NCI-H510A treated with DMSO at 0.1 percent for 48 hours (cell line): ENCODE data around the gene IL17A.
"Not testable (repeated sequence)": the region's sequence is repeated elsewhere in the genome, so short reads cannot be mapped to it uniquely, and the experiment has no call there.

ENCODE experiments used
- DNase-seq: peaks from one replicate; lab custom pipeline; 2025; lab: John Stamatoyannopoulos, UW

The IL17A gene

DNA sequence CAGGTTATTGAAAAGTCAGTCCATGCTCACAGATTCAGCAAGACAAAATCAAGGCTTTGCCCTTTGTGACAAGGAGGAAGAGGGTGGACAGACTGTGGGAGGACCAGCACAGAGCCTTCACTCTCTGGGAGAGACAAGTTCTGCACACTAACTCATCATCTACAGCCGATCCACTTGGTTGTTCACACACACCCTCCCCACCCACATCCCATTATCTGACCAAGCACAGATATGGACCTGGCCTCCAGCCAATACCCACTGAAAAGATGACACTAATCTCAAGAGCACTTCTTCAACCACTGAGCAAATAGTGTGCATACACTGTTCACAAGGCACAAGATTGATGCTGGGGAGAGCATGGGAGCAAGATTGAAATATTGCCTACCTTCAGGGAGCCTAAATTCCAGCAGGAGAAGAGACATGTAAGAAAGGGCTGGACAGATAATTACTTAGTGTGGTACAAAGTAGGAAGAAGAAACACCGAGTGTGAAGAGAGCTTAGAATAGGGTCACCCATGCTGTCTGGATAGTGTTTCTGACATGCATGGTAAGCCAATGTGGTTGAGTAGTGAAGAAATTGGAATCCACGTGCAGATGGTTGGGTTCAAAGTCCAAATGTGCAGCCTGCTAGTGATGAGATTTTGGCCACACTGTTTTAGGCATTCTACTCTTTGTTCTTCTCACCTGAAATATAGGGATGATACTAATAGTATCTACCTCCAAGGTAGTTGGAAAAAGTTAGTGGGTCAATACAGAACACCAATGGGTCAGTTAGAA, 21.7 kb upstream of the IL17A start:
- DNase-seq, result peak; percentile 67

DNA sequence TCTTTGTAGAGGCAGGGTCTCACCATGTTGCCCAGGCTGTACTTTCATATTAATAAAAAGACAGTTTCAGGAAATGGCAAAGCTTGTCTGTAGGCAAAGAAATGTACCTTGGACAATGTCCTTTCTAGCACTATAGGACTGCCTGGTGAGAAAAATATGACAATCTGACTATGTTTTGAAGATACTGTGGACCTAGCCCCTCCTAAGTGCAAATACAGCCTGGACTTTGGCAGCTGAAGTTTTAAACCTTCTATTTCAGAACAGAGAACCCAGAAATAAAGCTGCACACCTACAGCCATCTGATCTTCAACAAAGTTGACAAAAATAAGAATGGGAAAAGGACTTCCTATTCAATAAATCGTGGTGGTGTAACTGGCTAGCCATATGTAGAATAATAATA, 18.9 kb upstream of the IL17A start:
- no peak for DNase-seq

DNA sequence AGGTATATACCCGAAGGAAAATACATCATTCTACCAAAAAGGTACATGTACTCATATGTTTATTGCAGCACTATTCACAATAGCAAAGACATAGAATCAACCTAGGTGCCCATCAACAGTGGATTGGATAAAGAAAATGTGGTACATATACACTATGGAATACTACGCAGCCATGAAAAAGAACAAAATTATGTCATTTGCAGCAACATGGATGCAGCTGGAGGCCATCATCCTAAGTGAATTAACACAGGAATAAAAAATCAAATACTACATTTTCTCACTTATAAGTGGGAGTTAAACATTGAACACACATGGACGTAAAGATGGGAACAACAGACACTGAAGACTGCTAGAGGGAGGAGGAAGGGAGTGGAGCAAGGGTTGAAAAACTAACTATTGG, 17.8 kb upstream of the IL17A start:
- DNase-seq, result not testable (repeated sequence)

DNA sequence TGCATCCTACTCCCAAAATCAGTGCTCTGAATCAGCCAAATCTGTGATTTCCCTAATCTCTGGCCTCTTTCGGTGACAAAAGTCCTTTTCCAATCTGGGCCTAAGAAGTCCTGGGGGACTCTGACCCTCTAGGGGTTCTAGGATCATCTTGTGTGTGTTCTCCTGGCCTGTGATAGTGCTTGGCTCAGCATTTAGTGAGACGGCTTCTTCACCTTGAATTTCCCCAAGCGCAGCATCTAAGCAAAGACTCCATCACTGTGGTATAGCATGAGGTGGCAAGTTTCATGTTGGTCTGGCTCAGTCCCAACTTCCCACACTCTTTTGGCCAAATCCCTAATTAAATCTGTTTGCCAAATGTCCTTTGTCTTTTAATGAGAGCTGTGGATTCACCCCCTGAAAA, 12.1 kb upstream of the IL17A start:
- DNase-seq, result no peak

DNA sequence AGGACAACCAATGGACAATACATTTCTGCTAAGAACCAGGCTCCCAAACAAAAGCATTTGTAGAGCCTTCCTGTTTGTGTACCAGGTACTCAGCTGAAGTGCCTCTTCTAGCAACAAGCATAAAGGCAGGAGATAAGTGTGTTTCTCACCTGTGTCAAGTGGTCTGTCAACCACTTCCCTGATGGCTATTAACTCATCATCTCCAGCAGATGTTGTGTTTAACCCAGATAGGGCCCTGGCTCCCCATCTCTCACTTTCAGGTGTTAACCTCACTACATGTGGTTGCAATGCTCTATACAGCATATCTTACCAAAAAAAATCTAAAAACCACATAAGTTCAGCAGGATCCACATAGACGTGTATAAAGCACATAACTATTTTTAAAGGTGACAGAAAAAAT, 9.6 kb upstream of the IL17A start:
- peak; percentile 99 for DNase-seq

DNA sequence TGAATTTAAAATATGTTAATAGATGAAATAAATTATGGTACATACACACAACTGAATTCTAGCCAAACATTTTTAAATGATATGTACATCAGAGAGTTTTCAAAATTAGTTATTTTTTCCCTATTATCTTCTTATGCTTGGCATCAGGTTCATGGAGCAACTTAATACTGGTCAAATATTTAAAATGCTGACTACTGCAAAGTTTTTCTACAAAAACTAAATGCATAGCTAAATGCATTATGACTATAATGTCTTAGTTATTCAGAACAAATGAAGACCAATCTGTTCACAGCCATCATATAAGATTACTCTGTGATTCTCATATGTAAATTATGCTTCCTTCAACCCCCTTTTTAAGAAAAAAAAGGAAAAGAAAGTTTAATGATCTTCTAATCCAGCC, 8.2 kb upstream of the IL17A start:
- DNase-seq, result no peak

DNA sequence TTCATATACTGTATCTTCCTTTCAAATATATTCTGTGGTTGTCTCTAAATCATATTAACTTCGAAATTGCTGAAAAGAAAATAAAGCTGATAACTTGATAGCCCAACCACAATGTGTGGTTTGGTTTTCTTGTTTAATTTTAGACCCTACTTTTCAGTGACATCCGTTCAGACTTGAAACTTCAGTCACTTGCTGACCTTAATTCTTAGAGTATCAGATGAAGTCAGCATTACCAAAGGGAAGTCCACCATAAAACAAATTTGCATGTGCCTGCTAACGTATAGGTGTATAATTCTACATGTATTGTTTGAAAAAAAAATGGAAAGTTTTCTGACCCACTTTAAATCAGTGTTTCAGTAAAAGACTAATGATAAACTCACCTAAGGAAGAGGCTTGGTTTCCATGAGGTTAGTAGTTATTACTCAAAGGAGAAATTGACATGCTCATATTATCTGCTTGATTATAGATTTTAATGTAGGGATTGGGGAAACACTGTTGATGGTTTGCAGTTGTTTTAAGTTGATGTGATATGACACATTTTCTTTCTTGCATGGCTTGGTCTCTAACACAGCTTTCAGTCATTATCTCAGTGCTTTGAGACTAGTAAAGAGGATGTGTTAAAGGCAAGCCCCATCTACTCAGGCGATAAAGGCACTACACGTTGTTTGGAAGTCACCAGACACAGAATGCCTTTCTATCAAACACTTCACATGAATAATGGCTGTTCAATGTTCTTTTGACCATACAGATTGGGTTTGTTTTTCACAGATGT, 5.2 kb upstream of the IL17A start:
- DNase-seq, result no peak

DNA sequence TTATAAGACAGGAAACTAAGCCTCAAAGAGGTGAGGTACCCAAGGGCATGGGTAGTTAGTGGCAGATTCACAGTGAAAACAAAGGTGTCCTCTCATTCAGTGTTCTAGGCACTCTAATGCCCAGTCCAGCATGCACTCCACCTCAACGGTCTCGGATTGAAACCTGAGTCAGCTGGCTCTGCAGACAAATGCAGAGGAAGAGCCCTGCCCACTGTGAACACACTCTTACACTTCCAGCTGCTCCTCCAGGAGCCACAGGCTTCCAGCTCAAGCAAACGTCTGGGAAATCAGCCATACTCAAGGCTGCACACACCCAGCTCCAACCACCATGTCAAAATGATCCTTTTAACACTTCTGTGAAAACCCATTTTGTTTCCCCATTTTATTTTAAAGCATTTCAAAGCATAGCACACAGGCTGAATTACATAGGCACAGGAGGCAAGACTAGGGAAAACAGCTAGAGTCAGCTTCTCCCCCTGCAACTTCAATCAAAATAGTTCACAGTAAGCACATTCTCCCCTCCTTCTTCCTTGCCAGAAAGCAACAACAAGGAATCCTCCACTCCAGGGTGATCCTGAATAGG, 3.0 kb upstream of the IL17A start:
- peak; percentile 32 for DNase-seq

DNA sequence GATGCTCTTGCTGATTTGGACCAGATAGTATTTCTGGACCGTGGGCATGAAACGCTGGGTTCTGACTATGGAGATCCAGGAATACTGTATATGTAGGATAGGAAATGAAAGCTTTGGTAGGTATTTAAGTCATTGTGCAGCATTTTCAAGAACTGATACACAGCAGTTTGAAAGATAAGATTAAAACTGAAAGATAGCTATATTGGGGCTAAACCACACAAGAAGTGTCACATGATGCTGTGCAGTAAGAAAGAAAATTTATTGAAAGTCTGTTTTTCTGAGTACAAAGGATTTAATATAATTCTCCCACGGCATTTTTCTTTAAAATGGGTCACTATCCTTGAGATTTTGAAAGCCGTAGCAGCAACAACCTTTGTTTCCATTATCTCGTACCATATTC, 305 bp downstream of the IL17A start:
- no peak for DNase-seq

DNA sequence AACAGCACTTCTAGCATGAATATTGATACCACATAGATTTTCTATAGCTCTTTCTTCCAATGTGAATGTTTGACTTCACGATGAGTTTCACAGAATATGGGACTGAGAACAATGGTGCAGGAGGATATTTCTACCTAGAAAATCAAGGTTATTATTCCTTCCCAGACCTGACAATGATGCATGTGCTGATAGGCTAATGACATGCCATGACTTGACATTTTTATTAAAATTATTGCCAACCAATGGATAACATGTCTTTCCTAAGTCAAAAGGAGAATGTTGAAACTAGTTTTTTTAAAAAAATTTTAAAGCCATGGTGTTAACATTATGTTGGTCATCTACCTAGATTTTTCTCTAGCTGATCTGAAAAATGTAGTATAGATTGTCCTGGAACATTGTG, 923 bp downstream of the IL17A start:
- no peak for DNase-seq

DNA sequence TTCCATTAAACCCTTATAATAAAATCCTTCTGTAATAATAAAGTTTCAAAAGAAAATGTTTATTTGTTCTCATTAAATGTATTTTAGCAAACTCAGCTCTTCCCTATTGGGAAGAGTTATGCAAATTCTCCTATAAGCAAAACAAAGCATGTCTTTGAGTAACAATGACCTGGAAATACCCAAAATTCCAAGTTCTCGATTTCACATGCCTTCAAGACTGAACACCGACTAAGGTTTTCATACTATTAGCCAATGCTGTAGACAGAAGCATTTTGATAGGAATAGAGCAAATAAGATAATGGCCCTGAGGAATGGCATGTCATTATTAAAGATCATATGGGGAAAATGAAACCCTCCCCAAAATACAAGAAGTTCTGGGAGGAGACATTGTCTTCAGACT, 3.8 kb downstream of the IL17A start:
- no peak for DNase-seq

DNA sequence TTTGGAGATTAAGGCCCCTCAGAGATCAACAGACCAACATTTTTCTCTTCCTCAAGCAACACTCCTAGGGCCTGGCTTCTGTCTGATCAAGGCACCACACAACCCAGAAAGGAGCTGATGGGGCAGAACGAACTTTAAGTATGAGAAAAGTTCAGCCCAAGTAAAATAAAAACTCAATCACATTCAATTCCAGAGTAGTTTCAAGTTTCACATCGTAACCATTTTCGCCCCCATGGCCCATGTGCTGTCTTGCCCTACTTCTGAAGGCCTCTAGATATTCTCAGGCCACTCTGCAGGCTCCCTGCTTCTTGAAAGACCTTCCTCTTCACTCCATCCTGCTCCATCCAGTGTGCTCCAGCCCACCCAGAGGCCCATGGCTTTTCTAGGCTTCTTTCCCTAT, 4.2 kb downstream of the IL17A start:
- DNase-seq, result no peak

DNA sequence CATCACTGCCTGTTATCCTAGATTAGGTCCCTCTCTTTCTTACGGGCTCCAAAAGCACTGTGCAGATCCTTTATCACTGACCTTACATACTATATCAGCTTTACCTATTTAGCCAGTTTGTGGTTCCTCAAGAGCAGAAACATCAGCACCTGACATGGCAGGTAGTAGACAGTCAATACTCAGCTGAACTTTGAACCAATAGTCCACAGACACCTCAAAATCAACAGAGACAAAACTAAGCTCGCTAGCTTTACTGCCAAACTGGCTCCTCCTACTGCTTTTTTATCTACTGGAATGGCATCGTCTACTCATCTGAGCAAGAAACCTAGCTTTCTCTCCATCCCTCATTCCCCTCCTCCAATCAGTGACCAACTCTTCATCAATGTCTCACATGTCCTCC, 5.6 kb downstream of the IL17A start:
- DNase-seq, result no peak

DNA sequence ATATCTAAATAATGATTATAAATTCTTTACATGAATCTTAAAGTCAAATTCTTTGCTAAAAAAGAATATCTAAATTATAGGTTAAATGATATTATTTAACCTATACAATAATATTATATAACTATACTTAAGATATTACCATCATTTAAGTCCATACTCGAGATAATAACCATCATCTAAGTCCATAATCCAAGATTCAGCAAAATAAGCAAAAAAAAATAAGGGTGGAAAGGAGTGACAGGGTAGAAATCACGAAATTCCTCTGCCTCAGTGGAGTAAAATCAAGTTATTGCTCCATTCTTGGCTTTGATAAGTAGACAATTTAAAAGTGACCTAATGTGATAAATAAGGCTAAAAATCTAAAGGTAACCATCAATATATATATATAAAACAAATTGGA, 9.7 kb downstream of the IL17A start:
- no peak for DNase-seq

DNA sequence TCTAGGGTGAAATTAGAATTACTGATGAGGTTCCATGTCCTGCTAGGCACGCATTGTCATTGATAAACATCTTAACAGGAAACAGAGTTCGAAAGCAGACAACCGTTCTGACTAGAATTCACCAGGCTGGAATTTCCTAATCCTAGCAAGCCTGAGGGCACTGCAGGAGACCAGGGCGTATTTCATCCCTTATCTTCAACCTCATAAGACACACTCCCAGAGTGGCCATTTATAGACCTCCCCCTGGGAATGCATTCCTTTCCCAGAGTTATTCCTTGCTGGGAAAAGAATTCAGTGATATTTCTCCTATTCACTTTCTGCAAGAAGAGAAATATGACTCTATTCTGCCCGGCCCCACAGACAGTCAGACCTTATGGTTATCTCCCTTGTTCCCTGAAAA, 13.9 kb downstream of the IL17A start:
- not testable (repeated sequence) for DNase-seq

DNA sequence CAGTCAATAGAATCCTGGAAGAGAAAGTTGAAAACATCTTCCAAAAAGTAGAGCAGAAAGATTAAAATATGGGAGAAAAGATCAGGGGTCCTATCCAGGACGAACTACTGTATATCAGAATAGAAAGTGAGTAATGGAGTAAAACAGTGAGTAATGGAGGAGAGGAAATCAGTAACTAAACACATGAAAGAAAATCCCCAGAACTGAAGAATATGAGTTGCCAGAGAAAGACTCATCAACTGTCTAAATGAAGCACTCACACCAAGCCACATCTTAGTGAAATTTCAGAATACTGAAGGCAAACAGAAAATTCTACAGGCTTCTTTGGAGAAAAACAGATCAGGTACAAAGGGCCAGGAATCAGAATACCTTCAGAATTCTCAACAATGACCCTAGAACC, 14.9 kb downstream of the IL17A start:
- no peak for DNase-seq

DNA sequence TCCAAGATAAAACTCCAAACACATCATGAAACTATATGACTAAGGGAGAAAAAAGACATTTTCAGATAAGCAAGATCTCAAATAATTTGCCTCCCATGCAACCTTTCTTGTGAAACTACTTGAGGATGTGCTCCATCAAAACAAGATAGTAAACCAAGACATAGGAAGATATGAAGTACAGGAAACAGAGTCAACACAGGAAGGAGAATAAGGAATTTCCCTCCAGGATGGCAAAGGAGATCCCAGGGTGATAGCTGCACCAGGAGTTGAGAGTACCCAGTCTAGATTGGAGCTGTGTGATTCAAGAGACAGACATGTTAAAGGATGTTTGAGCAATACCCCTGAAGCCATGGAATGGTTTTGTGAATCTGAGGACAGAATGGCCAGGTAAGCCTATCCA, 15.3 kb downstream of the IL17A start:
- DNase-seq, result no peak

DNA sequence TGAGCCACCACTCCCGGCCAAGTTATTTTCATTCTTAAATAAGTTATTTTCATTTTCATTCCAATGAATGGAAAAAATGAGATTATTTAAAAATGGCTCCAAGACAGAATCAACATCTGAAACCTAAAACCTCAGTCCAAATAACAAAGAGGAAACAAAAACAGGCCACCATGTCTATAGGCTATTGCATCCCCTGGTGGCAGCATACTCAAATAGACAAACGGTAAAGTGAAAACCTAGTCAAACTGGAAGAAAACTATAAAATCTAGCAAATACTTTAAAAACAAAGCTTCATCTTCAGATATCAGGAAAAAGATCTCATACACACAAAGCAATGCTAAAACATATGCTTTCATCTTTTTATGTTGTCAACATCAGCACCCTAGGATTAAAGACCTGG, 20.9 kb downstream of the IL17A start:
- no peak for DNase-seq

DNA sequence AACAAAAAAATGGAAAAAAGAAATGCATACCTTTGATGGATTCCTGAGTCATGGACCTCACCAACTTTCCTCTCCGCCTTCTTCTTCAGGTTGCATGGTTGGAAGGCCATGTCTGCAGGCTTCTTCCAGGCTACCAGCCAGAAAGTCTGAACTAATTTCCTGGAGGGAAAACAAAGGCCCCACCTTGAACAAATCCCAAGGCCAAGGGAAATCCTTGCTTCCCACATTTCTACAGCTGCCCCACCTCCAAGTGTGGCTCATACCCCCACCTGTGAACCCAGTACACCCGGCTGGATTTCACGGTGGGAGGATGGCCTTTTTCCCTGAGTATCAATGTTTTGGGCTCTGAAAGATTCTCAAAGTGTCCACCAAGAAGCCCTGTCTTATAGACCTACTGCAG, 22.4 kb downstream of the IL17A start:
- no peak for DNase-seq

DNA sequence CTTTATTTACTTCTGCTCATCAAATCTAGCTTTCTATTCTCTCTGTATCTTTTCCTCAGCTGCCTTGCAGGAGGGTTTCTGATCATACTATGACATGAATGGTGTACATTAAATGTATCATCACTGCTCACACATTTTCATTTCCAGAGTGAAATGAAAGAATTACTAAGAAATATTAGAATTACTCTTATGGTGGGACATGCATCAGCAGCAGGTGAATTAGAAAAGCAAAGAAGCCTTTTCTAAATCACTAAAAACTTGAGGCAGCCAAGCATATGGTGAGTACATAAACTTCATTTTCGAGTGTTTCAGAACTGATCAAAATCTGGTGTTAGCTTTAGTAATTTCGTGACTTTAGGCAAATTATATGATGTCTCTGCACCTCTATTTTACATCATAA, 23.6 kb downstream of the IL17A start:
- DNase-seq, result no peak

DNA sequence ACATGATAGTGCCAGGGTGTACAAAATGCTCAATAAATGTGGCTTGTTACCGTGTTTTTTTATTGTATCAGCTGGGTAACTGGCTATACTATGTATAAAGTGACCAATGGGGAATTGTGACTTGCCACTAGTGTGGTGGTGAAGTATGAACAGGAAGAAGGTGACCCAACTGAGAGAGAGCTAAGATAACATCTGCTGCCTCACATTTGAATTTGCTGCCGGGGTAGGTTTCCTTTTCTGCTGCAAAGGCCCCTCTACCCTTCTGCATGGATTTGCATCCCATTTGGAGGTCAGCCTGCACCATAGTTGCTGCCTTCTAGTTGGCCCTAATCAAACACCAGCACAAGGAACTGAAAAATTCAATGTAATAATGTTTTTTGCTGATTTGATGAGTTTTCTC, 24.1 kb downstream of the IL17A start:
- DNase-seq, result no peak

DNA sequence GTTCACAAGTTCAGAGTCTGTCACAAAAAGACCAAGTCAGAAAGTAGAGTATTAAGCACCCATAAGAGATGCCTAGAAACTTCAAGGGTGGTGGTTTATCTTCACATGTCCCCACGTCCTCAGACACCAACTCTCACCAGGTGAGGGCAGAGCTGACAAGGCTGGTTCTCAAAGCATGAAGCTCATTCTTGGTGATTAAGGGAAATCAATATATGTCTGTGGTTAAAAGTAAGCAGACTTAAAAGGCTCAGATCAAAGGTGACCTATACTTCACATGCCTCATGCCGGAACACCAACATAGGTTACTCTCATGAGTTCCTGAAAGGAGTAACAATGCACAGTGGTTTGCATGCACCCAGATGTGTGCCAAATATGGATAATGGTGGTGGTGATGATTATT, 27.0 kb downstream of the IL17A start:
- DNase-seq, result no peak

DNA sequence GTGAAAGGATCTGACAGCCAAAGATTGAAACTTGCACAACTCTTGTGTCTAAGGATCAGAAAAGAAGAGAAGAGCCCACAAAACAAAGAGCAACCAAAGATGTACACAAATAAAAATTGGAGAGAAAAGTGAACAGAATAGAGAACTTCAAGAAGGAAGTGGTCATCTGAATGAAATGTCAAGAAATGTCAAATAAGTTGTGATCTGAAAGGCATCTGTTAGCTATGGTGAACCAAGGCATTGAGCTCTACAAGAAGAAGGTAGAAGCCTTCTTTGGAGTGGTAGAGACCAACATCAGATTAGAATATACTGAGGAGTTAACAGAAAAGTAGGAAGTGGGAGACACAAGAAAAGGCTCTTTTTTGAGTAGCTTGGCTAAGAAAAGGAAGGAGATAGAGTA, 29.6 kb downstream of the IL17A start:
- DNase-seq, result no peak
